Thoracic aorta (tissue), 2 donors: ENCODE measurements around the gene PSTK. TPM values are rescaled to one million over a fixed set of nuclear protein-coding genes. Genes with fewer than 3 reads are reported as not detected.

ENCODE experiments used
- ATAC-seq: fragments of 150-250 bp; one replicate; pipeline ENCODE4 v1.8.0; 2017; ENCODE audit warnings: low read depth; ENCODE audit not compliant: insufficient number of reproducible peaks, low FRiP score
- DNase-seq: peaks from one replicate; pipeline ENCODE4 v3.0.0-alpha.2; 2020; ENCODE audit warnings: low spot score
- H3K27ac ChIP-seq, 2 donors: fragments of 200-600 bp; sonication (generic); 1 replicate in 1 of 2; 2 replicates in 1 of 2; pipeline ENCODE4 v1.5.1; 2016; ENCODE audit warnings: mild to moderate bottlenecking in 2 of 2, moderate library complexity in 2 of 2
- H3K27me3 ChIP-seq: fragments of 200-600 bp; sonication (generic); replicated peaks from 2 replicates; pipeline ENCODE4 v1.6.0; 2016; ENCODE audit warnings: mild to moderate bottlenecking; ENCODE audit not compliant: insufficient read depth
- H3K36me3 ChIP-seq: fragments of 200-600 bp; sonication (generic); one replicate; pipeline ENCODE4 v1.5.1; 2016
- H3K4me1 ChIP-seq, 2 donors: fragments of 200-600 bp; sonication (generic); 1 replicate in 1 of 2; 2 replicates in 1 of 2; pipeline versions ENCODE4 v1.5.1 to v1.6.0; 2016; ENCODE audit warnings: low read depth in 2 of 2, mild to moderate bottlenecking in 1 of 2; ENCODE audit not compliant: control insufficient read depth in 1 of 2
- H3K4me3 ChIP-seq: fragments of 200-600 bp; sonication (generic); 2 replicates; pipeline ENCODE4 v1.5.1; 2016; ENCODE audit warnings: mild to moderate bottlenecking
- H3K9me3 ChIP-seq: fragments of 200-600 bp; sonication (generic); 2 replicates; pipeline ENCODE4 v1.5.1; 2016
- CTCF ChIP-seq: fragments of 200-600 bp; sonication (generic); IDR thresholded peaks from one replicate; pipeline ENCODE4 v1.5.1; 2019; ENCODE audit warnings: antibody characterized with exemption
- total RNA-seq, 2 donors: library from RNA; depleted of rRNA; stranded (reverse); fragments of >200 nt; gene quantifications; one replicate each; pipeline versions ENCODE4 v1.1.0 to v1.2.3, GENCODE V29; 2016

PSTK gene
- total RNA-seq, 2 donors from 2014 or later: 0.95 to 1.1 TPM

- no peak for TF ChIP-seq CTCF
Observed at GRCh38 chr10:122998360-122998917, 18.2 kb downstream of the PSTK start.

GRCh38 chr10:122998934-122999333 lies 18.7 kb downstream of the PSTK start:
- peaks cover 15% of the 10 kb centered on the region for H3K36me3 ChIP-seq
- H3K27me3 ChIP-seq: no peaks in the 10 kb centered on the region
- H3K27ac ChIP-seq: no peak overlapping the region
- peaks cover 0 to 2% of the 10 kb centered on the region in 2 donors for H3K4me1 ChIP-seq
- ATAC-seq (no peak), DNase-seq (no peak)
- H3K4me3 ChIP-seq: no peak overlapping the region
- H3K9me3 ChIP-seq: no peaks in the 10 kb centered on the region
- no peak for TF ChIP-seq CTCF

More at GRCh38 chr10:122998360-122998917, 18.2 kb downstream of the PSTK start:
- Histone ChIP-seq H3K27ac (no peak overlapping the region), H3K9me3 (no peaks in the 10 kb centered on the region), H3K4me3 (no peak overlapping the region), H3K4me1 (peaks cover 0 to 2% of the 10 kb centered on the region in 2 donors), H3K36me3 (peaks cover 19% of the 10 kb centered on the region), H3K27me3 (no peaks in the 10 kb centered on the region)
- DNase-seq: no peak
- ATAC-seq: no peak

GRCh38 chr10:122999347-122999746 lies 19.1 kb downstream of the PSTK start:
- ATAC-seq: no peak
- TF ChIP-seq CTCF: no peak

GRCh38 chr10:123000155-123000554 lies 20.0 kb downstream of the PSTK start:
- Histone ChIP-seq H3K9me3 (no peaks in the 10 kb centered on the region), H3K36me3 (peaks cover 7% of the 10 kb centered on the region), H3K4me3 (no peak overlapping the region), H3K27ac (no peak overlapping the region), H3K4me1 (peaks cover 0 to 6% of the 10 kb centered on the region in 2 donors), H3K27me3 (no peaks in the 10 kb centered on the region)
- ATAC-seq (no peak), DNase-seq (no peak)
- TF ChIP-seq CTCF: no peak

More at GRCh38 chr10:122999347-122999746, 19.1 kb downstream of the PSTK start:
- DNase-seq: no peak
- Histone ChIP-seq H3K36me3 (peaks cover 12% of the 10 kb centered on the region), H3K27ac (no peak overlapping the region), H3K9me3 (no peaks in the 10 kb centered on the region), H3K27me3 (no peaks in the 10 kb centered on the region), H3K4me1 (peaks cover 0 to 5% of the 10 kb centered on the region in 2 donors), H3K4me3 (no peak overlapping the region)

DNA sequence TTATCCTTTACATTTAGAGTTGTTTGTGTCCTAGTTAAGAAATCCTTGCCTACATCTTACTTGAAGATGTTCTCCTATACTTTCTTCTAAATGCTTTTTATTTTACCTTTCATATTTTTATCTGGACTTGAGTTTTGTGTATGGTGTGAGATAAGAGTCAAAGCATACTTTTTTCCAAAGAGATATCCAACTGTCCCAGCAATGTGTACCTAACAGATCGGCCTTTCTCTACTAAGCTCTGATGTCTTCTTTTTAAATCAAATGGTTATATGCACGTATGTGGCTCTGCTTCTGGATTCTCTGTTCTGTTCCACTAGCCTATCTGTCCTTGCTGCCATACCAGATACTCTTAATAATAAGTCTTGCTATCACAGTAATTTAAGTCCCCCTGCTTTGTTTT lies 21.2 kb downstream of the PSTK start:
- H3K27ac ChIP-seq: no peak overlapping the region
- H3K27me3 ChIP-seq: no peaks in the 10 kb centered on the region
- no peaks in the 10 kb centered on the region for H3K9me3 ChIP-seq
- ATAC-seq (no peak), DNase-seq (no peak)
- no peak overlapping the region for H3K4me3 ChIP-seq
- peaks cover 8% of the 10 kb centered on the region in 2 donors for H3K4me1 ChIP-seq
- H3K36me3 ChIP-seq: peaks cover 7% of the 10 kb centered on the region
- no peak for TF ChIP-seq CTCF
